NCI-H1694 treated with DMSO at 0.1 percent for 48 hours (cell line): Measurements from ENCODE around the gene ZNF202.
"Not testable (repeated sequence)": the region's sequence is repeated elsewhere in the genome, so short reads cannot be mapped to it uniquely, and the experiment has no call there.

Experiments used
- DNase-seq: peaks from one replicate; lab custom pipeline; 2025; lab: John Stamatoyannopoulos, UW

Gene ZNF202

GRCh38 chr11:123740787-123741158, 687 bp downstream of the ZNF202 start:
- no peak for DNase-seq

- DNase-seq = no peak
Measured at GRCh38 chr11:123738374-123738773, 3.1 kb downstream of the ZNF202 start.

- no peak for DNase-seq
Measured at GRCh38 chr11:123736769-123737168, 4.7 kb downstream of the ZNF202 start.

GRCh38 chr11:123729602-123730001, 11.9 kb downstream of the ZNF202 start:
- DNase-seq = no peak

- DNase-seq = no peak
Measured at GRCh38 chr11:123725995-123726655, 15.3 kb downstream of the ZNF202 start.

GRCh38 chr11:123719452-123719851, 22.0 kb downstream of the ZNF202 start:
- DNase-seq = no peak

GRCh38 chr11:123718469-123718868, 23.0 kb downstream of the ZNF202 start:
- DNase-seq = no peak

- no peak for DNase-seq
Measured at GRCh38 chr11:123718063-123718462, 23.4 kb downstream of the ZNF202 start.

GRCh38 chr11:123712627-123713026, 28.8 kb downstream of the ZNF202 start:
- DNase-seq = not testable (repeated sequence)

GRCh38 chr11:123707606-123708205, 33.8 kb downstream of the ZNF202 start:
- DNase-seq = peak; percentile 16

- no peak for DNase-seq
Measured at GRCh38 chr11:123707206-123707605, 34.3 kb downstream of the ZNF202 start.

GRCh38 chr11:123704341-123704740, 37.1 kb downstream of the ZNF202 start:
- DNase-seq = no peak

GRCh38 chr11:123702696-123703095, 38.8 kb downstream of the ZNF202 start:
- DNase-seq = no peak

- DNase-seq = no peak
Measured at GRCh38 chr11:123702139-123702538, 39.3 kb downstream of the ZNF202 start.

GRCh38 chr11:123700772-123701171, 40.7 kb downstream of the ZNF202 start:
- no peak for DNase-seq

- DNase-seq = no peak
Measured at GRCh38 chr11:123698546-123699127, 42.8 kb downstream of the ZNF202 start.

GRCh38 chr11:123696183-123696582, 45.3 kb downstream of the ZNF202 start:
- DNase-seq = no peak

- DNase-seq = no peak
Measured at GRCh38 chr11:123695231-123695630, 46.2 kb downstream of the ZNF202 start.

- DNase-seq = no peak
Measured at GRCh38 chr11:123694551-123694950, 46.9 kb downstream of the ZNF202 start.

- DNase-seq = no peak
Measured at GRCh38 chr11:123692961-123693360, 48.5 kb downstream of the ZNF202 start.

- DNase-seq = no peak
Measured at GRCh38 chr11:123690485-123690884, 51.0 kb downstream of the ZNF202 start.

GRCh38 chr11:123684601-123685000, 56.9 kb downstream of the ZNF202 start:
- DNase-seq = no peak

- DNase-seq = no peak
Measured at GRCh38 chr11:123683428-123684170, 57.9 kb downstream of the ZNF202 start.
